IPS-20b (cell line): ENCODE data around the gene DONSON.
"Not testable (repeated sequence)": the region's sequence is repeated elsewhere in the genome, so short reads cannot be mapped to it uniquely, and the experiment has no call there.

Experiments
- H3K27ac ChIP-seq: one replicate; pipeline ENCODE4 v1.5.1; 2013; ENCODE audit warnings: low read length
- H3K27me3 ChIP-seq: 2 replicates; pipeline ENCODE4 v1.6.1; 2013; ENCODE audit warnings: mild to moderate bottlenecking, low read length, inconsistent platforms; ENCODE audit not compliant: insufficient read depth
- H3K36me3 ChIP-seq: 2 replicates; pipeline ENCODE4 v1.6.1; 2013; ENCODE audit warnings: low read depth, mild to moderate bottlenecking, inconsistent platforms, low read length, moderate library complexity; ENCODE audit not compliant: insufficient read depth
- H3K4me1 ChIP-seq: 2 replicates; pipeline ENCODE4 v1.6.1; 2013; ENCODE audit warnings: mild to moderate bottlenecking, control low read depth, inconsistent platforms, low read length, moderate library complexity; ENCODE audit not compliant: insufficient read depth
- H3K4me3 ChIP-seq: 2 replicates; pipeline ENCODE4 v1.5.1; 2013; ENCODE audit warnings: mild to moderate bottlenecking, low read length, inconsistent platforms
- H3K9ac ChIP-seq: 2 replicates; pipeline ENCODE4 v1.6.1; 2013; ENCODE audit warnings: low read depth, mild to moderate bottlenecking, inconsistent platforms, low read length, moderate library complexity
- H3K9me3 ChIP-seq: 2 replicates; pipeline ENCODE4 v1.6.1; 2013; ENCODE audit warnings: mild to moderate bottlenecking, low read depth, low read length, inconsistent platforms; ENCODE audit not compliant: insufficient read depth

DONSON gene

GRCh38 chr21:33588485-33589335 is at the start of gene DONSON:
Gene DONSON, minus strand, starts transcription at chr21:33588684. Its CDS starts 43 bp downstream, at chr21:33588641.
- H3K9me3 ChIP-seq: no peaks in the 10 kb centered on the region
- peak within 1 kb of the TSS; percentile 86 for H3K9ac ChIP-seq
- H3K27ac ChIP-seq: no peak within 1 kb of the TSS
- H3K4me1 ChIP-seq: peaks cover 4% of the 10 kb centered on the region; the same call in 1 of the 2 replicates
- H3K36me3 ChIP-seq: peaks cover 22% of the 10 kb centered on the region
- H3K4me3 ChIP-seq: peak within 1 kb of the TSS; percentile 89
- no peaks in the 10 kb centered on the region for H3K27me3 ChIP-seq

DNA sequence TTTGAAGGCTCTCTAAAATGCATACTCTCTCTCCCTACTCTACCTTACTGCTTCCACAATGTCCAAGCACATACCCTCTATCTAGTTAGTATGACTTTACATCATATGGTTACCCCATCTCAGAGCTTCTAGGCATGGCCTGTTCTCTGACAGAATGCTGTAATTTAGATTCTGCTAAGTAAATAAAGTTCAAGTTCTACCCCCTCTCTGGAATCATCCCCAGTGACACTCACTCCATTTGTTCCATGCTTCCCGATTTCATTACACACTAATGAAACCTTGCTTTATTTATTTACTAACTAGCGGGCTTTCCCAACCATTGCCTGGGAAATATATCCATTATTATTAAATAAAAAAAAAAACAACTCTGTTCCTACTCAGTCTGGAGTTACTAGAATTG is 45.8 kb upstream of the DONSON start:
- Histone ChIP-seq H3K9me3 (no peaks in the 10 kb centered on the region), H3K4me3 (no peak overlapping the region), H3K27ac (no peak overlapping the region), H3K36me3 (peaks cover 7% of the 10 kb centered on the region; the same call in 1 of the 2 replicates), H3K9ac (no peak overlapping the region), H3K27me3 (no peaks in the 10 kb centered on the region), H3K4me1 (no peaks in the 10 kb centered on the region)

- H3K9ac ChIP-seq, H3K4me3 ChIP-seq, H3K27ac ChIP-seq, H3K9me3 ChIP-seq, H3K4me1 ChIP-seq, H3K27me3 ChIP-seq: not testable (repeated sequence)
- peaks cover 14% of the 10 kb centered on the region for H3K36me3 ChIP-seq
Measured at GRCh38 chr21:33626151-33626550, 37.7 kb upstream of the DONSON start.

GRCh38 chr21:33622253-33622652 is 33.8 kb upstream of the DONSON start:
- no peaks in the 10 kb centered on the region for H3K27me3 ChIP-seq
- H3K9me3 ChIP-seq: no peaks in the 10 kb centered on the region
- peaks cover 16% of the 10 kb centered on the region for H3K4me1 ChIP-seq
- no peak overlapping the region for H3K9ac ChIP-seq
- peaks cover 6% of the 10 kb centered on the region for H3K36me3 ChIP-seq
- H3K27ac ChIP-seq: no peak overlapping the region
- H3K4me3 ChIP-seq: no peak overlapping the region

DNA sequence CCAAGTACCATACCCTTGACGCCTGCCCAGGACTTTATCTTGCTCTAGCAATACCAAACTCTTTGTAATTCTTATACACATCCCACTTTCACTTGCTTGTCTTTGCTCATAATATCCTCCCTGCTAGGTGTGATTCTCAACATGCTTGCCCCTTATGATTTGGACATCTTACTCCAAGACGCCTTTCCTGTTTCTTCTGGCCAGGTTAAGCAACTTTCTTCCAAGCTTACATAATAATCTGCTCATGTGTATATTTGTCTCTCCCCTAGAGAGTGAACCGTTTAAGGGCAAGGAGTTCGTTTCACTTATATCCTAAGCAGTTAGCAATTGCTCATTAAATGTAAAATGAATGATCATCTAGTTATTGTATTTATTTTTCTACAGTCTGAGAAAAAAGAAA is 31.2 kb upstream of the DONSON start:
- peaks cover 16% of the 10 kb centered on the region for H3K4me1 ChIP-seq
- no peaks in the 10 kb centered on the region for H3K27me3 ChIP-seq
- no peak overlapping the region for H3K27ac ChIP-seq
- peaks cover 6% of the 10 kb centered on the region for H3K36me3 ChIP-seq
- H3K9me3 ChIP-seq: no peaks in the 10 kb centered on the region
- H3K9ac ChIP-seq: no peak overlapping the region
- no peak overlapping the region for H3K4me3 ChIP-seq

- Histone ChIP-seq H3K4me1 (peaks cover 16% of the 10 kb centered on the region), H3K36me3 (peaks cover 5% of the 10 kb centered on the region), H3K27me3 (no peaks in the 10 kb centered on the region), H3K9me3 (no peaks in the 10 kb centered on the region), H3K27ac (no peak overlapping the region), H3K9ac (no peak overlapping the region), H3K4me3 (no peak overlapping the region)
Measured at GRCh38 chr21:33618407-33618806, 29.9 kb upstream of the DONSON start.

DNA sequence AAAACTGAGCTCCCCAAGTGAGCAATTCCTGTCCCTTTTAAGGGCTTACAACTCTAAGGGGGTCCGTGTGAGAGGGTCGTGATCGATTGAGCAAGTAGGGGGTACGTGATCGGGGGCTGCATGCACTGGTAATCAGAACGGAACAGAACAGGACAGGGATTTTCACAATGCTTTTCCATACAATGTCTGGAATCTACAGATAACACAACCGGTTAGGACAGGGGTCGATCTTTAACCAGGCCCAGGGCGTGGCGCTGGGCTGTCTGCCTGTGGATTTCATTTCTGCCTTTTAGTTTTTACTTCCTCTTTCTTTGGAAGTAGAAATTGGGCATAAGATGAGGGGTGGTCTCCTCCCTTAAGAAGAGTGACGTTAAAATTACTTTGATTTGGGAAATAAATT is 29.1 kb upstream of the DONSON start:
- H3K36me3 ChIP-seq: 0 out of 2 replicates have a peak, but pooled peaks cover 11% of the 10 kb centered on the region
- H3K4me3 ChIP-seq, H3K27me3 ChIP-seq, H3K27ac ChIP-seq, H3K9me3 ChIP-seq, H3K9ac ChIP-seq: not testable (repeated sequence)
- peaks cover 15% of the 10 kb centered on the region for H3K4me1 ChIP-seq

GRCh38 chr21:33611006-33611744 is 22.7 kb upstream of the DONSON start:
- Histone ChIP-seq H3K4me3 (no peak overlapping the region), H3K4me1 (no peaks in the 10 kb centered on the region), H3K9me3 (no peaks in the 10 kb centered on the region), H3K36me3 (peaks cover 21% of the 10 kb centered on the region; the same call in 1 of the 2 replicates), H3K27me3 (no peaks in the 10 kb centered on the region), H3K9ac (no peak overlapping the region), H3K27ac (no peak overlapping the region)

- H3K9ac ChIP-seq: no peak overlapping the region
- H3K27me3 ChIP-seq: no peaks in the 10 kb centered on the region
- H3K4me3 ChIP-seq: no peak overlapping the region
- no peaks in the 10 kb centered on the region for H3K4me1 ChIP-seq
- no peaks in the 10 kb centered on the region for H3K9me3 ChIP-seq
- no peak overlapping the region for H3K27ac ChIP-seq
- peaks cover 20% of the 10 kb centered on the region; the same call in 1 of the 2 replicates for H3K36me3 ChIP-seq
Measured at GRCh38 chr21:33608559-33608958, 20.1 kb upstream of the DONSON start.

GRCh38 chr21:33598051-33598450 is 9.6 kb upstream of the DONSON start:
- Histone ChIP-seq H3K9me3 (no peaks in the 10 kb centered on the region), H3K4me1 (no peaks in the 10 kb centered on the region), H3K9ac (no peak overlapping the region), H3K27me3 (no peaks in the 10 kb centered on the region), H3K27ac (no peak overlapping the region), H3K36me3 (peaks cover 61% of the 10 kb centered on the region), H3K4me3 (no peak overlapping the region)

DNA sequence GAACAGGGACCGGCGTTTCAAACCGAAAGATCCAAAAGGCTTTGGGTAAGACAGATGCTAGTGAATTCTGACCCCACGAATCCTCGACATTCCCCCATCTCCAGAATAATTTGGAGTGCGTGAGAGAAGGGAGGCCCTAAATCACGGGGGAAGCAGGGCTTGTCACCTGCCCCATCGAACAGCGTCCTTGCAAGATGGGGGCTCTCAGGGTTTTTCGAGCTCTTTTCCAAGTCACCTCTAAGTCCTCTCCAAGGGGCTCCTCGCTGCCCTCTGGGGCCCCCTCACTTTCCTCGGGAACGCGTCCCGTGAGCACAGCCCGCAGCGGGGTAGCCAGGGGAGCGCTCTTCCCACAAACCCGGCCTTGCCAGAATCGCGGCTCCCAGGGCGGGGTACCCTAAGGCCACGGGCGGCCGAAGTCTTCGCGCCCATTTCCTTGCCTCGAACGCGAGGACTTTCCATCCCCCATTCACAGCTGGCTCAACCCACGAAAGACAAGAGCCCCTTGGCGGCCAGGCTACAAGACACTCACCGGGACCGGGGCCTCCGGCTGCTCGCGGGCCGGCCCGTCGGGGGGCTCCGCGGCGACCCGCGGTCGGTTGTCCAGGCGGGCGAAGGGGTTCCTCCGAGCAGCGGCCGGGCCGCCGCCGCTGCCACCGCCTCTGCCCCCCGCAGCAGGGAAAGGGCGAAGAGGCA is 546 bp downstream of the DONSON start:
- Histone ChIP-seq H3K27ac (no peak overlapping the region), H3K4me1 (peaks cover 4% of the 10 kb centered on the region; the same call in 1 of the 2 replicates), H3K27me3 (no peaks in the 10 kb centered on the region), H3K9me3 (no peaks in the 10 kb centered on the region), H3K4me3 (peak overlapping the region; percentile 89), H3K9ac (peak overlapping the region; percentile 86), H3K36me3 (peaks cover 29% of the 10 kb centered on the region)
